Neural progenitor cell (in vitro differentiated cells): ENCODE results near the gene TBCD. TPM values are rescaled to one million over a fixed set of nuclear protein-coding genes. Genes with fewer than 3 reads are reported as not detected.

Source experiments
- DNase-seq: peaks from one replicate; pipeline ENCODE4 v3.0.0-alpha.2; 2016; ENCODE audit warnings: low spot score
- H2AFZ ChIP-seq: fragments of 200-600 bp; sonication (generic); replicated peaks from 2 replicates; pipeline ENCODE4 v1.6.1; 2016; ENCODE audit warnings: antibody characterized with exemption
- H3F3A ChIP-seq: fragments of 200-600 bp; sonication (generic); 2 replicates; pipeline ENCODE4 v1.6.1; 2016; ENCODE audit warnings: antibody characterized with exemption, low read depth
- H3K27ac ChIP-seq: fragments of 200-600 bp; sonication (generic); 2 replicates; pipeline ENCODE4 v1.5.1; 2016; ENCODE audit warnings: mild to moderate bottlenecking
- H3K27me3 ChIP-seq: fragments of 200-600 bp; sonication (generic); 2 replicates; pipeline ENCODE4 v1.6.1; 2016; ENCODE audit warnings: mild to moderate bottlenecking, moderate library complexity
- H3K36me3 ChIP-seq: fragments of 200-600 bp; sonication (generic); 2 replicates; pipeline ENCODE4 v1.5.1; 2016
- H3K4me1 ChIP-seq: fragments of 200-600 bp; sonication (generic); 2 replicates; pipeline ENCODE4 v1.6.1; 2016; ENCODE audit warnings: mixed run types
- H3K4me2 ChIP-seq: fragments of 200-600 bp; sonication (generic); 2 replicates; pipeline ENCODE4 v1.6.1; 2016
- H3K4me3 ChIP-seq: fragments of 200-600 bp; sonication (generic); 2 replicates; pipeline ENCODE4 v1.5.1; 2016
- H3K79me2 ChIP-seq: fragments of 200-600 bp; sonication (generic); 2 replicates; pipeline ENCODE4 v1.6.1; 2016; ENCODE audit warnings: low read depth
- H3K9ac ChIP-seq: fragments of 200-600 bp; sonication (generic); 2 replicates; pipeline ENCODE4 v1.6.1; 2016
- H3K9me3 ChIP-seq: fragments of 200-600 bp; sonication (generic); 2 replicates; pipeline ENCODE4 v1.5.1; 2016; ENCODE audit warnings: low read depth
- H4K20me1 ChIP-seq: fragments of 200-600 bp; sonication (generic); 2 replicates; pipeline ENCODE4 v1.6.1; 2016; ENCODE audit warnings: low read depth
- H3K27ac Mint-ChIP-seq: 3 replicates; pipeline ENCODE4 v1.8.0; 2021; ENCODE audit warnings: mixed read lengths
- H3K27me3 Mint-ChIP-seq: 2 replicates; pipeline ENCODE4 v1.8.0; 2022; ENCODE audit warnings: low read depth, mild to moderate bottlenecking, inconsistent platforms, moderate library complexity, mixed read lengths; ENCODE audit not compliant: insufficient read depth
- H3K36me3 Mint-ChIP-seq: 3 replicates; pipeline ENCODE4 v1.8.0; 2021; ENCODE audit warnings: mixed read lengths
- H3K4me1 Mint-ChIP-seq: 3 replicates; pipeline ENCODE4 v1.8.0; 2021; ENCODE audit warnings: mixed read lengths
- H3K4me3 Mint-ChIP-seq: 3 replicates; pipeline ENCODE4 v1.8.0; 2021; ENCODE audit warnings: mild to moderate bottlenecking, moderate library complexity, mixed read lengths
- H3K9me3 Mint-ChIP-seq: 3 replicates; pipeline ENCODE4 v1.8.0; 2020; ENCODE audit warnings: mixed read lengths
- EZH2 ChIP-seq: fragments of 200-600 bp; sonication (generic); IDR thresholded peaks from 2 replicates; pipeline ENCODE4 v1.6.1; 2017; ENCODE audit warnings: antibody characterized with exemption, mild to moderate bottlenecking, moderate library complexity
- EZH2phosphoT487 ChIP-seq: fragments of 200-600 bp; sonication (generic); IDR thresholded peaks from 2 replicates; pipeline ENCODE4 v1.6.1; 2017; ENCODE audit warnings: antibody characterized with exemption
- total RNA-seq: library from RNA; depleted of rRNA; stranded (reverse); fragments of >200 nt; gene quantifications from 2 replicates; pipeline ENCODE4 v1.2.3, GENCODE V29; 2015; ENCODE audit warnings: low replicate concordance
- TF ChIP-seq, protein P1 (sequence below): fragments of 200-600 bp; sonication (generic); IDR thresholded peaks from 2 replicates; pipeline ENCODE4 v1.5.1; 2017; ENCODE audit warnings: antibody characterized with exemption, mild to moderate bottlenecking

Gene TBCD
- total RNA-seq, 1 donor from 2014 or later, result 76.4 TPM

DNA sequence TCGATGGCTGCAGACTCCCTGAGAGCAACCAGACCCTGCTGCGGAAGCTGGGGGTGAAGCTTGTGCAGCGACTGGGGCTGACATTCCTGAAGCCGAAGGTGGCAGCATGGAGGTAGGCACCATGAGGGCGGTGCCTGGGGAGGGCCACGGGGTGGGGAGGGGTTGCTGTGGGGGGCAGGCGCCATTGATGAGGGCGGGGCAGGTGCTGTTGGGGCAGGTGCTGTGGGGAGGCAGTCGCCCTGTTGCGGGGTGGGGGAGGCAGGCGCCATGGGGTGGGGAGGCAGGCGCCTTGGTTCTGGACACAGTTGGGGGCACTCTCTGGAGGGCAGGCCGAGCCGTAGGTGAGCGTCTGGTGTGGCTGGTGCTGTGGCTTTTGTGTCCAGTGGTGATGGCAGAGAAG is 49.0 kb downstream of the TBCD start:
- H3K4me2 ChIP-seq, result no peak overlapping the region
- H3K4me3 ChIP-seq, result no peak overlapping the region
- H3F3A ChIP-seq, result no peaks in the 10 kb centered on the region
- TF ChIP-seq EZH2phosphoT487 (no peak), EZH2 (no peak)
- TF ChIP-seq, protein P1, sequence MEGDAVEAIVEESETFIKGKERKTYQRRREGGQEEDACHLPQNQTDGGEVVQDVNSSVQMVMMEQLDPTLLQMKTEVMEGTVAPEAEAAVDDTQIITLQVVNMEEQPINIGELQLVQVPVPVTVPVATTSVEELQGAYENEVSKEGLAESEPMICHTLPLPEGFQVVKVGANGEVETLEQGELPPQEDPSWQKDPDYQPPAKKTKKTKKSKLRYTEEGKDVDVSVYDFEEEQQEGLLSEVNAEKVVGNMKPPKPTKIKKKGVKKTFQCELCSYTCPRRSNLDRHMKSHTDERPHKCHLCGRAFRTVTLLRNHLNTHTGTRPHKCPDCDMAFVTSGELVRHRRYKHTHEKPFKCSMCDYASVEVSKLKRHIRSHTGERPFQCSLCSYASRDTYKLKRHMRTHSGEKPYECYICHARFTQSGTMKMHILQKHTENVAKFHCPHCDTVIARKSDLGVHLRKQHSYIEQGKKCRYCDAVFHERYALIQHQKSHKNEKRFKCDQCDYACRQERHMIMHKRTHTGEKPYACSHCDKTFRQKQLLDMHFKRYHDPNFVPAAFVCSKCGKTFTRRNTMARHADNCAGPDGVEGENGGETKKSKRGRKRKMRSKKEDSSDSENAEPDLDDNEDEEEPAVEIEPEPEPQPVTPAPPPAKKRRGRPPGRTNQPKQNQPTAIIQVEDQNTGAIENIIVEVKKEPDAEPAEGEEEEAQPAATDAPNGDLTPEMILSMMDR, result no peak
- H3K27ac ChIP-seq, result no peak overlapping the region
- H3K4me1 ChIP-seq, result no peaks in the 10 kb centered on the region
- peaks cover 9% of the 10 kb centered on the region for H3K27me3 Mint-ChIP-seq
- DNase-seq, result no peak
- no peaks in the 10 kb centered on the region for H3K36me3 ChIP-seq
- peaks cover 9% of the 10 kb centered on the region for H3K4me1 Mint-ChIP-seq
- no peaks in the 10 kb centered on the region for H3K9me3 ChIP-seq
- peaks cover 34% of the 10 kb centered on the region for H3K36me3 Mint-ChIP-seq
- no peak overlapping the region for H3K9ac ChIP-seq
- H3K79me2 ChIP-seq, result peaks cover 26% of the 10 kb centered on the region
- no peak overlapping the region for H3K27ac Mint-ChIP-seq
- H3K9me3 Mint-ChIP-seq, result peaks cover 22% of the 10 kb centered on the region
- no peak overlapping the region for H2AFZ ChIP-seq
- no peak overlapping the region for H3K4me3 Mint-ChIP-seq
- no peaks in the 10 kb centered on the region for H3K27me3 ChIP-seq
- H4K20me1 ChIP-seq, result peaks cover under 1% of the 10 kb centered on the region

DNA sequence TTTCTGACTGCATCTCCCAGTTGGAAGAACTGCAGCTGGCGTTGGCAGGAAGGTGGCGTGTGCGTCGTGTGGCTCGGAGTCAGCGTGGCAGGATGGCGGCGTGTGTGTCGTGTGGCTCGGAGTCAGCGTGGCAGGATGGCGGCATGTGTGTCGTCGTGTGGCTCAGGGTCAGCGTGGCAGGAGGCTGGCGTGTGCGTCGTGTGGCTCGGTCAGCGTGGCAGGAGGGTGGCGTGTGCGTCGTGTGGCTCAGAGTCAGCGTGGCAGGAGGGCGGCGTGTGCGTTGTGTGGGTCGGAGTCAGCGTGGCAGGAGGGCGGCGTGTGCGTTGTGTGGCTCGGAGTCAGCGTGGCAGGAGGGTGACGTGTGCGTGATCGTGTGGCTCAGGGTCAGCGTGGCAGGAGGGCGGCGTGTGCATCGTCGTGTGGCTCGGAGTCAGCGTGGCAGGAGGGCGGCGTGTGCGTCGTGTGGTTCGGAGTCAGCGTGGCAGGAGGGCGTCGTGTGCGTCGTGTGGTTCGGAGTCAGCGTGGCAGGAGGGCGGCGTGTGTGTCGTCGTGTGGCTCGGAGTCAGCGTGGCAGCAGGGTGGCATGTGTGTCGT is 49.6 kb downstream of the TBCD start:
- peaks cover 34% of the 10 kb centered on the region for H3K36me3 Mint-ChIP-seq
- no peaks in the 10 kb centered on the region for H3F3A ChIP-seq
- H3K9me3 ChIP-seq, result no peaks in the 10 kb centered on the region
- no peak overlapping the region for H3K4me2 ChIP-seq
- no peak overlapping the region for H2AFZ ChIP-seq
- H3K36me3 ChIP-seq, result no peaks in the 10 kb centered on the region
- peaks cover 22% of the 10 kb centered on the region for H3K9me3 Mint-ChIP-seq
- no peaks in the 10 kb centered on the region for H3K27me3 ChIP-seq
- H3K27ac Mint-ChIP-seq, result no peak overlapping the region
- H3K4me1 Mint-ChIP-seq, result peaks cover 9% of the 10 kb centered on the region
- H3K4me3 Mint-ChIP-seq, result peak overlapping the region; percentile 1
- H4K20me1 ChIP-seq, result no peaks in the 10 kb centered on the region
- no peak overlapping the region for H3K27ac ChIP-seq
- no peak for DNase-seq
- peaks cover 26% of the 10 kb centered on the region for H3K79me2 ChIP-seq
- no peak for TF ChIP-seq EZH2
- no peak for TF ChIP-seq EZH2phosphoT487
- no peak overlapping the region for H3K9ac ChIP-seq
- no peak overlapping the region for H3K4me3 ChIP-seq
- H3K27me3 Mint-ChIP-seq, result peaks cover 11% of the 10 kb centered on the region
- H3K4me1 ChIP-seq, result no peaks in the 10 kb centered on the region

GRCh38 chr17:82802075-82802780 is 50.4 kb downstream of the TBCD start:
- no peaks in the 10 kb centered on the region for H3K4me1 ChIP-seq
- Mint-ChIP-seq H3K9me3 (peaks cover 22% of the 10 kb centered on the region), H3K27ac (peak overlapping the region; percentile 61), H3K4me3 (no peak overlapping the region), H3K4me1 (peaks cover 9% of the 10 kb centered on the region), H3K36me3 (peaks cover 34% of the 10 kb centered on the region), H3K27me3 (peaks cover 11% of the 10 kb centered on the region)
- no peaks in the 10 kb centered on the region for H3K27me3 ChIP-seq
- no peak overlapping the region for H3K4me2 ChIP-seq
- H3F3A ChIP-seq, result no peaks in the 10 kb centered on the region
- TF ChIP-seq EZH2, result no peak
- no peak for TF ChIP-seq EZH2phosphoT487
- TF ChIP-seq, protein P1, result no peak
- H3K36me3 ChIP-seq, result no peaks in the 10 kb centered on the region
- H3K79me2 ChIP-seq, result peaks cover 18% of the 10 kb centered on the region
- no peak overlapping the region for H3K9ac ChIP-seq
- H2AFZ ChIP-seq, result no peak overlapping the region
- DNase-seq, result no peak
- no peak overlapping the region for H3K4me3 ChIP-seq
- H3K9me3 ChIP-seq, result no peaks in the 10 kb centered on the region
- no peaks in the 10 kb centered on the region for H4K20me1 ChIP-seq
- no peak overlapping the region for H3K27ac ChIP-seq

GRCh38 chr17:82803185-82803584 is 51.3 kb downstream of the TBCD start:
- H3K36me3 Mint-ChIP-seq, result peaks cover 34% of the 10 kb centered on the region
- Histone ChIP-seq H3K4me2 (no peak overlapping the region), H3K27me3 (no peaks in the 10 kb centered on the region), H3K4me3 (no peak overlapping the region), H3K9me3 (no peaks in the 10 kb centered on the region), H3K27ac (no peak overlapping the region), H3K9ac (no peak overlapping the region), H3K4me1 (no peaks in the 10 kb centered on the region), H3K36me3 (no peaks in the 10 kb centered on the region), H4K20me1 (no peaks in the 10 kb centered on the region), H3K79me2 (peaks cover 17% of the 10 kb centered on the region), H2AFZ (no peak overlapping the region), H3F3A (no peaks in the 10 kb centered on the region)
- no peak overlapping the region for H3K4me3 Mint-ChIP-seq
- peaks cover 11% of the 10 kb centered on the region for H3K27me3 Mint-ChIP-seq
- peak overlapping the region; percentile 6 for H3K27ac Mint-ChIP-seq
- DNase-seq, result no peak
- peaks cover 22% of the 10 kb centered on the region for H3K9me3 Mint-ChIP-seq
- H3K4me1 Mint-ChIP-seq, result peaks cover 9% of the 10 kb centered on the region
- TF ChIP-seq EZH2 (no peak), EZH2phosphoT487 (no peak)
- TF ChIP-seq, protein P1, result no peak
